ENCODE results near the gene C3orf18.

- TF ChIP-seq CTCF (IDR thresholded peaks at IDR 0.05; ENCODE audit: extremely low read depth in 1 of 2, insufficient read depth in 1 of 2, low read depth in 1 of 2, low read length in 2 of 2) (no peak), POLR2A (IDR thresholded peaks at IDR 0.05; ENCODE audit: low read depth, low read length) (no peak), FOS (IDR thresholded peaks at IDR 0.05; ENCODE audit: borderline replicate concordance, insufficient read depth, low read length) (no peak), EZH2 (IDR thresholded peaks at IDR 0.05; ENCODE audit: borderline replicate concordance, low read depth, low read length, severe bottlenecking) (no peak), POLR2AphosphoS5 (IDR thresholded peaks at IDR 0.05; ENCODE audit: insufficient read depth, low read depth, low read length) (no peak), MYC (IDR thresholded peaks at IDR 0.05; ENCODE audit: low read depth, low read length) (no peak), GATA2 (IDR thresholded peaks at IDR 0.05; ENCODE audit: insufficient read depth, insufficient read length, low read depth, low read length) (no peak), MAX (IDR thresholded peaks at IDR 0.05; ENCODE audit: insufficient read depth, insufficient read length) (no peak)
Measured at GRCh38 chr3:50606596-50606995, 39.0 kb upstream of the C3orf18 start.

Measured in endothelial cell of umbilical vein (primary cell).